Fibroblast of skin of left biceps (primary cell): ENCODE data around the gene CSNK1G3.
A peak's percentile ranks its signal among the peaks of the same experiment; 100 is the strongest.
"Not testable (repeated sequence)": the region's sequence is repeated elsewhere in the genome, so short reads cannot be mapped to it uniquely, and the experiment has no call there.

Source experiments
- DNase-seq, 2 experiments: peaks; one replicate each; pipeline ENCODE4 v3.0.0-alpha.2; 2013; ENCODE audit warnings: low read depth in 2 of 2

The CSNK1G3 gene

GRCh38 chr5:123511648-123512605, at the start of gene CSNK1G3:
CSNK1G3 (plus strand) TSS chr5:123512177; CDS start chr5:123545664, 33,487 bp downstream.
- peak; percentile 95 to 97 for DNase-seq

- DNase-seq, result not testable (repeated sequence)
These were observed 45.1 kb upstream of the CSNK1G3 start for GRCh38 chr5:123466839-123467238.

GRCh38 chr5:123471385-123471784, 40.6 kb upstream of the CSNK1G3 start:
- no peak for DNase-seq

GRCh38 chr5:123472150-123472924, 39.6 kb upstream of the CSNK1G3 start:
- peak in 1 of 2 experiments; percentile 7 for DNase-seq

- DNase-seq, result no peak
These were observed 37.7 kb upstream of the CSNK1G3 start for GRCh38 chr5:123474228-123474627.

GRCh38 chr5:123476731-123477130, 35.2 kb upstream of the CSNK1G3 start:
- DNase-seq, result no peak

- no peak for DNase-seq
These were observed 33.4 kb upstream of the CSNK1G3 start for GRCh38 chr5:123478546-123478945.

- DNase-seq, result no peak
These were observed 29.7 kb upstream of the CSNK1G3 start for GRCh38 chr5:123482258-123482657.

GRCh38 chr5:123483446-123484077, 28.4 kb upstream of the CSNK1G3 start:
- no peak for DNase-seq

GRCh38 chr5:123485275-123485674, 26.7 kb upstream of the CSNK1G3 start:
- DNase-seq, result no peak

- no peak for DNase-seq
These were observed 24.9 kb upstream of the CSNK1G3 start for GRCh38 chr5:123486951-123487655.

GRCh38 chr5:123490974-123491373, 21.0 kb upstream of the CSNK1G3 start:
- DNase-seq, result no peak

GRCh38 chr5:123495211-123495610, 16.8 kb upstream of the CSNK1G3 start:
- DNase-seq, result not testable (repeated sequence)

- peak; percentile 58 to 72 for DNase-seq
These were observed 15.1 kb upstream of the CSNK1G3 start for GRCh38 chr5:123496892-123497291.

- DNase-seq, result no peak
These were observed 11.5 kb upstream of the CSNK1G3 start for GRCh38 chr5:123500471-123500870.

- DNase-seq, result no peak
These were observed 9.9 kb upstream of the CSNK1G3 start for GRCh38 chr5:123502120-123502519.

- no peak for DNase-seq
These were observed 8.7 kb upstream of the CSNK1G3 start for GRCh38 chr5:123503299-123503698.

- DNase-seq, result no peak
These were observed 6.3 kb upstream of the CSNK1G3 start for GRCh38 chr5:123505633-123506032.

- DNase-seq, result no peak
These were observed 3.5 kb upstream of the CSNK1G3 start for GRCh38 chr5:123508441-123508840.

GRCh38 chr5:123511290-123511647, 708 bp upstream of the CSNK1G3 start:
- no peak for DNase-seq

GRCh38 chr5:123512611-123513461, 859 bp downstream of the CSNK1G3 start:
- no peak for DNase-seq
